Fibroblast of villous mesenchyme (primary cell): Measurements from ENCODE around the gene OR7A10. TPM values are rescaled to one million over a fixed set of nuclear protein-coding genes. Genes with fewer than 3 reads are reported as not detected.
"Not testable (repeated sequence)": the region's sequence is repeated elsewhere in the genome, so short reads cannot be mapped to it uniquely, and the experiment has no call there.

Experiments used
- DNase-seq: peaks from one replicate; pipeline ENCODE4 v3.0.0-alpha.2; 2010; ENCODE audit warnings: low read depth
- H3K4me3 ChIP-seq: 2 replicates; pipeline ENCODE4 v1.5.1; 2011; ENCODE audit warnings: low read depth, mild to moderate bottlenecking, low read length
- CTCF ChIP-seq: IDR thresholded peaks from 2 replicates; pipeline ENCODE4 v1.5.1; 2012; ENCODE audit warnings: low read depth, mild to moderate bottlenecking, low read length; ENCODE audit not compliant: insufficient read depth
- small RNA-seq: library from RNA; depleted of rRNA; stranded (forward); fragments of <200 nt; gene quantifications from one replicate; pipeline ENCODE3, GENCODE V24; 2012
- total RNA-seq: library from RNA; depleted of rRNA; stranded (reverse); fragments of >200 nt; gene quantifications from 2 replicates; pipeline ENCODE4 v1.2.3, GENCODE V29; 2012

The OR7A10 gene
- total RNA-seq, 1 donor: not detected

GRCh38 chr19:14796021-14796420 lies 52.7 kb downstream of the OR7A10 start:
- no peak for DNase-seq
- TF ChIP-seq CTCF: no peak
- H3K4me3 ChIP-seq: no peak overlapping the region

GRCh38 chr19:14795078-14795721 lies 53.5 kb downstream of the OR7A10 start:
- peak; percentile 6 for DNase-seq
- no peak overlapping the region for H3K4me3 ChIP-seq
- no peak for TF ChIP-seq CTCF

GRCh38 chr19:14792250-14792649 lies 56.5 kb downstream of the OR7A10 start:
- not testable (repeated sequence) for DNase-seq, H3K4me3 ChIP-seq

Small RNAs within 50 kb of the gene (small RNA-seq; reads per million reads assigned to genes)
- not detected for gene AC005255.1
- gene OR7A18P: not detected

Other genes with a start within 250 kb of the OR7A10 start
- not detected in 2 replicates for gene ADGRE3, start 174.1 kb downstream of the OR7A10 start, total RNA-seq
- gene ZNF333, start 158.9 kb downstream of the OR7A10 start, total RNA-seq: 13.9 and 18.6 TPM in 2 replicates
- gene ADGRE2, start 70.4 kb downstream of the OR7A10 start, total RNA-seq: 0.43 and 0.97 TPM in 2 replicates
- not detected in 2 replicates for gene OR7A5, start 13.7 kb downstream of the OR7A10 start, total RNA-seq
- gene OR7C1, start 13.7 kb downstream of the OR7A10 start, total RNA-seq: under 0.01 TPM in 1 of 2 replicates, not detected in the other
- gene OR7A17, start 37.2 kb upstream of the OR7A10 start, total RNA-seq: not detected in 2 replicates
- gene OR7C2, start 92.6 kb upstream of the OR7A10 start, total RNA-seq: not detected in 2 replicates
- not detected in 2 replicates for gene SLC1A6, start 130.9 kb upstream of the OR7A10 start, total RNA-seq
- not detected in 2 replicates for gene CASP14, start 200.6 kb upstream of the OR7A10 start, total RNA-seq
- not detected in 2 replicates for gene OR1I1, start 233.3 kb upstream of the OR7A10 start, total RNA-seq